GM13977 (cell line): Measurements from ENCODE around the gene PLEKHG3.

Source experiments
- DNase-seq: peaks from one replicate; pipeline ENCODE4 v3.0.0; 2012; ENCODE audit warnings: low spot score
- CTCF ChIP-seq: IDR thresholded peaks from 2 replicates; pipeline ENCODE4 v1.5.1; 2012; ENCODE audit warnings: mild to moderate bottlenecking, control low read depth; ENCODE audit not compliant: insufficient read depth; ENCODE audit errors: extremely low read depth, missing control alignments
- in situ Hi-C: fragments of 300-500 bp; cut with MboI; formaldehyde crosslinking; loops from one replicate; pipeline ENCODE4 v1.12.0; 2022; ENCODE audit warnings: low sequenced_read_pairs, low pct_unique_long_range_greater_than_20kb, mixed read lengths, inconsistent platforms; ENCODE audit not compliant: unreplicated experiment

The PLEKHG3 gene

GRCh38 chr14:64718762-64719161 is 14.5 kb downstream of the PLEKHG3 start:
- in situ Hi-C loops, result no loop called here
- no peak for DNase-seq
- TF ChIP-seq CTCF, result no peak

- in situ Hi-C loops, result no loop called here
- DNase-seq, result no peak
- no peak for TF ChIP-seq CTCF
Measured at GRCh38 chr14:64719601-64720000, 15.4 kb downstream of the PLEKHG3 start.

- no peak for TF ChIP-seq CTCF
- in situ Hi-C loops, result no loop called here
- no peak for DNase-seq
Measured at GRCh38 chr14:64720131-64720576, 15.9 kb downstream of the PLEKHG3 start.

- DNase-seq, result no peak
- in situ Hi-C loops, result no loop called here
- no peak for TF ChIP-seq CTCF
Measured at GRCh38 chr14:64721391-64721791, 17.2 kb downstream of the PLEKHG3 start.

- in situ Hi-C loops, result no loop called here
- TF ChIP-seq CTCF, result no peak
- no peak for DNase-seq
Measured at GRCh38 chr14:64721899-64722298, 17.7 kb downstream of the PLEKHG3 start.

GRCh38 chr14:64722842-64723447 is 18.7 kb downstream of the PLEKHG3 start:
- in situ Hi-C loops, result no loop called here
- DNase-seq, result no peak
- no peak for TF ChIP-seq CTCF
